Astrocyte (in vitro differentiated cells and primary cell): ENCODE results near the gene ARHGAP24.

Experiments
- CTCF ChIP-seq: IDR thresholded peaks from 2 replicates; pipeline ENCODE4 v1.5.1; 2011; ENCODE audit warnings: low read depth, mild to moderate bottlenecking, inconsistent platforms, low read length, moderate library complexity; ENCODE audit not compliant: insufficient read depth
- EZH2 ChIP-seq: IDR thresholded peaks from 2 replicates; pipeline ENCODE4 v1.6.1; 2012; ENCODE audit warnings: mild to moderate bottlenecking, low read length, inconsistent platforms; ENCODE audit not compliant: insufficient read depth

- TF ChIP-seq CTCF (no peak), EZH2 (no peak)
Observed at GRCh38 chr4:85737254-85737653, 262.3 kb downstream of the ARHGAP24 start.
